NOMO-1 (cell line): ENCODE results near the gene SNORC.
"Not testable (repeated sequence)": the region's sequence is repeated elsewhere in the genome, so short reads cannot be mapped to it uniquely, and the experiment has no call there.

Experiments
- DNase-seq, 2 experiments: peaks; one replicate each; lab custom pipeline; 2025; ENCODE audit not compliant: unreplicated experiment in 2 of 2; lab: John Stamatoyannopoulos, UW

Gene SNORC

GRCh38 chr2:232894746-232895145 is 24.7 kb downstream of the SNORC start:
- no peak for DNase-seq

GRCh38 chr2:232896111-232896510 is 26.0 kb downstream of the SNORC start:
- DNase-seq = no peak

GRCh38 chr2:232896720-232897597 is 26.9 kb downstream of the SNORC start:
- DNase-seq = no peak

- DNase-seq = no peak
Measured at GRCh38 chr2:232897598-232898408, 27.7 kb downstream of the SNORC start.

- DNase-seq = no peak
Measured at GRCh38 chr2:232898592-232899543, 28.8 kb downstream of the SNORC start.

GRCh38 chr2:232900811-232901735 is 31.0 kb downstream of the SNORC start:
- peak; percentile 49 to 53 for DNase-seq

GRCh38 chr2:232901736-232902578 is 31.9 kb downstream of the SNORC start:
- DNase-seq = peak; percentile 73 to 84

- no peak for DNase-seq
Measured at GRCh38 chr2:232903989-232904388, 33.9 kb downstream of the SNORC start.

- DNase-seq = not testable (repeated sequence)
Measured at GRCh38 chr2:232906867-232907717, 37.0 kb downstream of the SNORC start.

- not testable (repeated sequence) for DNase-seq
Measured at GRCh38 chr2:232907718-232908085, 37.6 kb downstream of the SNORC start.

- no peak for DNase-seq
Measured at GRCh38 chr2:232908695-232909094, 38.6 kb downstream of the SNORC start.

GRCh38 chr2:232910376-232910775 is 40.3 kb downstream of the SNORC start:
- no peak for DNase-seq

- DNase-seq = no peak
Measured at GRCh38 chr2:232911712-232912277, 41.7 kb downstream of the SNORC start.

- DNase-seq = no peak
Measured at GRCh38 chr2:232913903-232914302, 43.8 kb downstream of the SNORC start.

GRCh38 chr2:232919141-232919540 is 49.1 kb downstream of the SNORC start:
- DNase-seq = no peak

GRCh38 chr2:232920055-232920454 is 50.0 kb downstream of the SNORC start:
- no peak for DNase-seq

GRCh38 chr2:232920760-232921159 is 50.7 kb downstream of the SNORC start:
- DNase-seq = no peak
